ENCODE data around the gene CACNB2.

DNA sequence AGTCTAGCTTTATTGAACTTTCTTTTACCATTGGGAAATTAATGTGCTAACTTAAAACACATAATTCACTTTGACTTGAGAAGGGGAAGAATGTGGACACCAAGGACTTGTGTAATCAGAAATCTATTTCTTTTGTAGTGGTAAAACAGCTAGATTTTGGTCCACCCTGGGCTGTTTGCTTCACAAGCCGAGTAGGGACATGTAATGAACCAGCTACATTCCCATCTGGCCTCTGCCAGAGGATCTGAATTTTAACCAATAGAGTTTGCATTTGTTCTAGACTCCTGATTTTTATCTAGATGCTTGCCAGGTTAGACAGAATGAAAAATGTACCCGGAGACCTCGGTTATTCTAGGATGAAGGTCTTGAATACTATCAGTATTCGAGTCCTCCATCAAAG lies 1.9 kb downstream of the CACNB2 start:
- TF ChIP-seq, protein P1, sequence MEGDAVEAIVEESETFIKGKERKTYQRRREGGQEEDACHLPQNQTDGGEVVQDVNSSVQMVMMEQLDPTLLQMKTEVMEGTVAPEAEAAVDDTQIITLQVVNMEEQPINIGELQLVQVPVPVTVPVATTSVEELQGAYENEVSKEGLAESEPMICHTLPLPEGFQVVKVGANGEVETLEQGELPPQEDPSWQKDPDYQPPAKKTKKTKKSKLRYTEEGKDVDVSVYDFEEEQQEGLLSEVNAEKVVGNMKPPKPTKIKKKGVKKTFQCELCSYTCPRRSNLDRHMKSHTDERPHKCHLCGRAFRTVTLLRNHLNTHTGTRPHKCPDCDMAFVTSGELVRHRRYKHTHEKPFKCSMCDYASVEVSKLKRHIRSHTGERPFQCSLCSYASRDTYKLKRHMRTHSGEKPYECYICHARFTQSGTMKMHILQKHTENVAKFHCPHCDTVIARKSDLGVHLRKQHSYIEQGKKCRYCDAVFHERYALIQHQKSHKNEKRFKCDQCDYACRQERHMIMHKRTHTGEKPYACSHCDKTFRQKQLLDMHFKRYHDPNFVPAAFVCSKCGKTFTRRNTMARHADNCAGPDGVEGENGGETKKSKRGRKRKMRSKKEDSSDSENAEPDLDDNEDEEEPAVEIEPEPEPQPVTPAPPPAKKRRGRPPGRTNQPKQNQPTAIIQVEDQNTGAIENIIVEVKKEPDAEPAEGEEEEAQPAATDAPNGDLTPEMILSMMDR (IDR thresholded peaks at IDR 0.05), result no peak
- TF ChIP-seq POLR2AphosphoS5 (IDR thresholded peaks at IDR 0.05) (no peak), POLR2A (IDR thresholded peaks at IDR 0.05) (no peak)
